IPS-NIHi7 (cell line): ENCODE results near the gene C10orf90.
A peak's percentile ranks its signal among the peaks of the same experiment; 100 is the strongest.
"Not testable (repeated sequence)": the region's sequence is repeated elsewhere in the genome, so short reads cannot be mapped to it uniquely, and the experiment has no call there.

Experiments
- DNase-seq: peaks from one replicate; pipeline ENCODE4 v3.0.0; 2012; ENCODE audit warnings: mixed read lengths; ENCODE audit errors: extremely low spot score

C10orf90 gene

DNA sequence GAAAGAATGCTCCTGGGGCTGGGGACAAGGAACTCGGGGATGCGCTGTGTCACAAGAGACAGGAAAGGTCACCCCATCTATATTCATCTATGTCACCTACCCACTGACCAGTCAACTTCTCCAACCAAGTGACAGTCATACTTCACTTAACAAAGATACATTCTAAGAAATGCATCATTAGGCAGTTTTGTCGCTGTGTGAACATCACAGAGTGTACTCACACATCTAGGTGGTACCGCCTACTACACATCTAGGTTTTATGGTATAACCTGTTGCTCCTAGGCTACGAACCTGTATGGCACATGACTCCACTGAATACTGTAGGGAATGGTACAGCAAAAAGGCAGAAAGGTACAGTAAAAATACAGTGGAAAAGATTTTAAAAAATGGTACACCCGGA, 278.4 kb downstream of the C10orf90 start:
- no peak for DNase-seq

DNA sequence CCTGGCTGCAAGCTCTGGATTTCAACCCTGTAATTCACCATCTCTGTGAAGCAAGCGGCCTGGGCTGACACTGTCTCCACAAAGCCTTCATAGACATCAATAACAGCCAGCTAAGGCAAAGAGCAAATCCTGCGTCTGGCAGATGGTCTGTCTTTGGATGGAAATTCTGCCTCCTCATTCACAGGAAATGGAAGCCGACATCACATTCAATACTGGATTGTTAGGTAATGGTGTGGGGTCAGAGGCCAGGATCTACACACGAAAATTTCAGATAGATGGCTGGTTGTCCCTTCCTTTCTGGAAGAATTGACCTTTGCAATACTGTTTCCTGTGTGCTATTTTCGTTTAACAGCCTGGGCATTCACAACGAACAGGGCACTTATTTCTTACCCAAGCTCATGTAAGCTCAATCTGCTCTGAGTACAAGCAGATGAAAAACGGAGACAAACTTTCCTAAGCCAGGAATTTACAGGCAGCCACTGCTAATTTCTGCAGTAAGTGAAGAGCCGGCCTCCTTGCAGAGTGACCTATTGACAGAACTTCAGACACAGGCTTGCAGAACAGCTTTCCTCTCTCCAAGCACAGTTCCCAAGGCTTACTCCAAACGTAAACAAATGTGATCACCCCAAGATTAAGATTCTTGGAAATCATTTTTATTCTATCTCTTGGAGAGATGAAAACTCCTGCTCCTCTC, 279.2 kb downstream of the C10orf90 start:
- no peak for DNase-seq

DNA sequence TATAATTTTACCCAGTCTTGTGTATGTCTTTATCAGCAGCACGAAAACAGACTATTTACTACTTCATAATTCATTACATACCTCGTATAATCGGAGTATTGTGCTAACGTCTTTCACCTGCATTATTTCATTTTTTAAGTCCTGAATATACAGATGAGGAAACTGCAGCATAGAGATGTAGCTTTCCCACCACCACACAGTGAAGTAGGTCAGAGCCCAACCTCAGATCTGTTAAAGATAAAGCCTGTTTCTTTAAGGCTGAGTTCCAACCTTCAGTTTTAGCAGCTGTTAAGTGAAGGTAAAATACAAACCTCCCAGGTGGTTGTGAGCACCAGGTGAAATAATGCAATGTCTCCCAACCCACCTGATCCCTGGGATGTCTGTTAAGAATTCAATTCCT, 280.2 kb downstream of the C10orf90 start:
- no peak for DNase-seq

DNA sequence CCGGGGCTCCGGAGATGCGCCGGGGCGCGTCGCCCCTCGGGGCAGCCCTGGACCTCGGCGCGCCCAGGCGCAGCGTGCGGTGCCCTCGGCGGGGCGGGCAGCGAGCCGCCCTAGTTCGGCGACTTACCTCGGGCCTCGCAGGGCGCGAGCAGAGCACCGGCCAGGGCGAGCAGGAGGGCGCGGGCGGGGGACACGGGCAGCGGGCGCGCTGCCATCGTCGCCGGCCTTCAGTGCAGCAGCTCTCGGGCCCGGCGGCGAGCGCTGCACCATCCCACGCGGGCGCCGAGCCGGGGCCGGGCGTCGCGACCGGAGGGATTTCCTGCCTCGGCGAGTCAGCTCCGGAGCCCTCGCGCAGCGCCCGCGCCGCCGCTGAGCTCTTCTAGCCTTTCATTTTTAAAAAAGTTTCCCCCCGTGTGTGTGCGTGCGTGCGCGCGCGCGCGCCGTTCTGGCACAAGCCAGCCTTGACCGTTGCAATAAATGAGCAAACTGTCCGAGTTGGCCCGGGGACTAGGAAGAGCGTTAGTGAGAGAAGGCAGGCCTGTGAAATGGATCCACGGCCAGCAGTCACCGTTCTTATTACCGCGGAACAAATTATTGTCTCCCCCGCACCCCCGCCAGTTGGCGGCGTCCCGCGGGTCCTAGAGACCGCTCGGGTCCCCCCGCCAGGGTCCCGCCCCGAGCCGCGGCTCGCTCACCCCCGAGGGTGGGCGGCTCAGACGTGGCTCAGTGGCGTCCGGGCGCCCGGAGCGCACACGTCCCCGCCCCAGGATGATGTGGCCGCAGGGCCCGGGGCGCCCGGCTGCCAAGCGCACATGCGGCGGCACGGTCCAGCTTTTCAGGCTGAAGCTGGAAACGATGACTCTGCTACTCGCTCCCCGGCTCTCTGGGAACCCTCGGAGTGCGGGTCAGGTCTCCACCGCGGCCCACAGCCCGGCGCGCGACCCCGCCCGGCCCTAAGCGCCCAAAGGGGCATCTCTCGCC, 282.3 kb downstream of the C10orf90 start, which contains the start of gene ADAM12:
TSS of gene ADAM12 (minus strand) at position 547 of the 981 bp plus-strand sequence. CDS start at position 215, 332 bp downstream.
- peak; percentile 53 for DNase-seq

DNA sequence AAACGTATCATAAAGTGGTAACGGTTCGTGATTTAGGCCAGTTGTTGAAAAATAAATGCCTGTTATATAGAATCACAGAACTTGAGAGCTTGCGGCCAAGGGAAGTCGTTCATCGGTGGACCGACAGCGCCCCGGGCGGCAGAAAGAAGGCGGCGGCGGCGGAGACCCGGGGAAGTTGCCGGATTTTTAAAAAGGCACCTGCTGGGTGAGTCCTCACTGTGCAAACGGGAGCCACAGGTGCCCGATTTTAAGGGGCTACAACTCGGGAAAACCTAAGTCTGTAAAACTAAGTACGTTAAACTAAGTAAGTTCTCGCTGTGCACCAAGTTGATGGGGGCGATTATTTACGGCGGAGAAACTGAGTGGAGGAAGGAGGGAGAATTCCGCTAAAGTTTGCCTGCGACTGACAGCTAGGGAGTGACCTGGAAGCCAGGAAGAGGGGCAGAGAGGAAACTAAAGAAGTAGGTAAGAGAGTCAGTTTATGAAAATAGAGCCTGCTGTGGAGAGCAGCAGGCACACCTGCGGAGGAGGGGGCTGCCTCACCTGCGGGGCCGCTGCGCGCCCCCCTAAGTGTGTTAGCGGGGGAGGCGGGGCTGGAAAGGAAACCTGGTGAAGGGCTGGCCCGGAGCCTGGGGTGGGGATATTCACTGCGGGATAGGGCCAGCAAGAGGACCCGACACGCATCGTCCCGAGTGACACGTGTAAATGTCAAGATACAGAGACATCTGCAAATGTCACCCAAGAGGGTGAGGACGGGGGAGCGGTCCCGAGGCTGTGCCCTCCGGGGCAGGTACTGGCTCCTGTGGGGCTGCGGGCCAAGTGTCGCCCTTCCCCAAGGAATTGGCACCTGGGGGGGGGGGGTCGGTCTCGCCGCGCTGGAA, 283.2 kb downstream of the C10orf90 start:
- DNase-seq: peak; percentile 78

DNA sequence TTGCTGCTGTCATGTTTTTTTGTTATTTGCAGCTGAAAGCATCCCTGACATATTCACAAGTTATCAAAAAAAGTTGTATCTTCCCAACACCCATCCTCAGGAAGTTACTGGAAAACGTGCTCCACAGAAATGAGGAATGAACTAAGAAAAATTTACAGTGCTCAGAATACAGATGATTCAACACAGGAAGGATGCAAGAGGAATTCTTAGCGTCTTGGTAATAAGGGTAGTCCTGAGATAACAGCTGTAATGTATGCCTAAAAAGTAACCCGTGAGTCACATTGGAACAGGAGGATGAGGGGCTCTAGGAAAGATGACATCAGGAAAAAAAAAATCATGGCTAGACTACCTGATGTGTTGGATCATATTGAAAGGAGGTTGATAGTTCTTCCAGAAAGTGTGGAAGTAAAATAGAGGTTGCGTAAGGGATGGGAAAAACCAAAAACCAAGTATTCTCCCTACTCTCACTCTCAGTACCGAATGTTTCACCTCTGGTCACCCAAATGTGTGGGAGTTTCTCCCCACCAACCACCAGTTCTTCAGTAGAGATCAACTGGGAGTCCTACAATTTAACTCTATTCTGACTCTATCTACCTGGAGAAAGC, 286.1 kb downstream of the C10orf90 start:
- DNase-seq: no peak

DNA sequence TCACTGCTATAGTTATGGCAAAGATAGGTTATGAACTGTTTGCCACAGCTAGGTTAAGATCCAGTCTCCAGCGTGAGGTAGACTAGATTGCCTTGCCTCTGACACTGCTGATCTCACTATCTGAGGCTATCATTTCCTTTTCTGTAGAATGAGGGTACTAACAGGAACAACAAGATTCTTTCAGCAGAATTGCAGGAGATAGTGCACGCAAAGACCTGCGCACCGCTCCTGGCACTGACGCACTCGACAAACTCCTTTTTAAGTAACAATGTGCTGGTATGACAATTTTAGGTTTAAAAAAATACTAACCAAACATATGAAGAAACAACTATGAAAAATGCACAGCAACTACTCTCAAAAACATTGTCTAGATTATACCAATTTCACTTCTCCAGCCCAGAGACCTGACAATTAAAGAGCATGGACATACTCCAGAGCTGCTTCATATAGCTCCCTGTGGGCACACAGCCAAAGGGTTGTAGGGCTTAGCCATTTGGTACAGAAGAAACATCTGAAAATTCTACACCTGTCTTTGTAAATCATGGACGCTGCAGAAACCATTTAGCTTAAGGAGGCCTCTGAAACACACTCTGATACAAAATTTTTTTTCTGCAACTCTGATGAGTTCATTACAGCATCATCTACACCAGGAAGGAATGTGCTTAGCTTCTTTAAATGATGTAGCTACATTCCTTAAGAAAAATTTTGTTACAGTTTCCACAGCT, 290.0 kb downstream of the C10orf90 start:
- no peak for DNase-seq

DNA sequence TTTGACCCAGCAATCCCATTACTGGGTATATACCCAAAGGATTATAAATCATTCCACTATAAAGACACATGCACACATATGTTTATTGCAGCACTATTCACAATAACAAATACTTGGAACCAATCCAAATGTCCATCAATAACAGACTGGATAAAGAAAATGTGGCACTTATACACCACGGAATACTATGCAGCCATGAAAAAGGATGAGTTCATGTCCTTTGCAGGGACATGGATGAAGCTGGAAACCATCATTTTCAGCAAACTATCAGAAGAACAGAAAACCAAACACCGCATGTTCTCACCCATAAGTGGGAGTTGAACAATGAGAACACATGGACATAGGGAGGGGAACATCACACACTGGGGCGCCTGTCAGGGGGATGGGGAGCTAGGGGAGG, 291.3 kb downstream of the C10orf90 start:
- DNase-seq: not testable (repeated sequence)

DNA sequence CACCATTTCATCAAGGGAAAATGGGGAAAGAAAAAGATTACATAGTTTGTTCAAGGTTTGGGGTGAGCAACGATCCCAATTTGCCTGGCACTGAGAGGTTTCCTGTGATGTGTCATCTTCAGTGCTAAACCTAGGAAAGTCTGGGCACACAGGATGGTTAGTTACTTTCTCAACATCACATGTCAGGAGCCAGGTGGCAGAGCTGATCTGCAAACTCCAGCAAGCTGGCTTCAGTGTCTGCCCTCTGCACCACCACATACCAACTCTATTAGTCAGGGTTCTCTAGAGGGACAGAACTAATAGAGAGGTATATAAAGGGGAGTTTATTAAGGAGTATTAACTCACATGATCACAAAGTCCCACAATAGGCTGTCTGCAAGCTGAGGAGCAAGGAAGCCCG, 293.5 kb downstream of the C10orf90 start:
- DNase-seq: no peak

DNA sequence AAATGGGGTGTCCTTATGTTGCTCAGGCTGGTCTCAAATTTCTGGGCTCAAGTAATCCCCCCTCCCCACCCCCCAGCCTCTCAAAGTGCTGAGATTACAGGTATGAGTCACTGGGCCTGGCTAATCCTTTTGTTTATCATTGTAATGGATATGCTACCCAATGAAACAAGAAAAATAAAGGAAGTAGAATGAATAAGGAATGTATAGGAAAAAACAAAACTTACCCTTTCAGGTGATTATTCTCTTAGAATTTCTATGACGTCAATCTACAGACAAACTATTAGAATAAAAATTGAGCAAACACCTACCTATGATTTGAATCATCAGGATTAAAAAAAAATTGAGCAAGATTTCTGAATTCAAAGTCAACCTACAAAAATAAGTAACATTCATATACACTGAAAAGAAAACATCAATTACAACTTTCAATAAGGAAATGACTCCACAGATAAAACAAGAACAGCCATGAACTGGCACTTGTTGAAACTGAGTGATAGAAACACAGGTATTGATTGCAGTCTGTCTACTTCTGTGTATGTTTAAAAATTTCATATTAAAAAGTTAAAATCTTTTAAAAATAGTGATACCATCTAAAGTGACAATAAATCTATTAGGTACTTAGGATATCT, 294.5 kb downstream of the C10orf90 start:
- DNase-seq: no peak

DNA sequence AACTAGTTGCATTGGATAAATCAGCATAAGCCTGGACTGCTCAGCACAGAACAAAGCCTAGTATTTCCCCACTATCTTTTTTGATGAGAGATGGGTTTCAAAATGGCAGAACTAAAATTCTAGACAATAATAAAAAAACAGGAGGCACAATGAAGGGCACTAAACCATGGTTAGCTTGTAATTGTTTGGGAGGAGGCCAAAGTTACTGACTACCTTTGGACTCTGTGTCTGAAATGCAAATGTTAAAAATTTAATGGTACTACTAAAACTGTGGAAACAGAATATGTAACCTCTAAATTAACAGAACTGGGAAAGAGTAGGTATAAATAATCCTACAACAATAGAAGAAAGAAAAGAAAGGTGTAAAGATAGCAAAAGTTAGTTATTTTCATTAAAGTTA, 295.2 kb downstream of the C10orf90 start:
- no peak for DNase-seq
